Right lobe of liver (tissue), 6 donors: ENCODE data around the gene OR5K1. TPM values are rescaled to one million over a fixed set of nuclear protein-coding genes. Genes with fewer than 3 reads are reported as not detected.

Experiments used
- ATAC-seq, 4 donors: fragments of 200-7000 bp; cut with Tn5 transposase; one replicate each; pipeline ENCODE4 v1.9.1; 2020; ENCODE audit warnings: mild to moderate bottlenecking in 4 of 4, moderate library complexity in 4 of 4
- DNase-seq, 3 donors: peaks; one replicate each; pipeline ENCODE4 v3.0.0-alpha.2; 2020
- H3K27ac ChIP-seq, 3 donors: fragments of 200-600 bp; one replicate each; pipeline ENCODE4 v1.8.0; 2022
- H3K27me3 ChIP-seq, 2 donors: fragments of 200-600 bp; one replicate each; pipeline ENCODE4 v1.8.0; 2022
- H3K36me3 ChIP-seq, 4 donors: fragments of 200-600 bp; sonication (generic) in 1 of 4; one replicate each; pipeline versions ENCODE4 v1.5.1 to v1.8.0; 2017 to 2022; ENCODE audit warnings: control low read depth in 1 of 4
- H3K4me1 ChIP-seq, 4 donors: fragments of 200-600 bp; sonication (generic) in 1 of 4; one replicate each; pipeline versions ENCODE4 v1.5.1 to v1.8.0; 2017 to 2022; ENCODE audit warnings: control low read depth in 1 of 4
- H3K4me3 ChIP-seq, 3 donors: fragments of 200-600 bp; one replicate each; pipeline ENCODE4 v1.8.0; 2022
- H3K9me3 ChIP-seq, 4 donors: fragments of 200-600 bp; sonication (generic) in 1 of 4; one replicate each; pipeline versions ENCODE4 v1.5.1 to v1.8.0; 2017 to 2022; ENCODE audit warnings: control low read depth in 1 of 4
- CTCF ChIP-seq, 4 donors: fragments of 200-600 bp in 3 of 4; fragments of 450-650 bp in 1 of 4; IDR thresholded peaks; one replicate each; pipeline versions ENCODE4 v1.5.1 to v1.8.0; 2016 to 2022; ENCODE audit warnings: antibody characterized with exemption in 4 of 4, mild to moderate bottlenecking in 2 of 4
- POLR2A ChIP-seq: fragments of 450-650 bp; IDR thresholded peaks from one replicate; pipeline ENCODE4 v1.6.1; 2017; ENCODE audit warnings: antibody characterized with exemption, mild to moderate bottlenecking
- WGBS: methylation state at CpG from one replicate; pipeline ENCODE4 v1.1.6; 2018; ENCODE audit warnings: low coverage, low lambda C conversion rate; ENCODE audit not compliant: insufficient coverage; ENCODE audit errors: missing lambda C conversion rate; 5-methylcytosine and 5-hydroxymethylcytosine counted together
- intact Hi-C, 2 donors: fragments of 100-400 bp; cut with DNase I; formaldehyde crosslinking; loops; one replicate each; pipeline versions ENCODE4 v1.11.2 to v1.14.1; 2022
- total RNA-seq, 6 experiments: library from RNA; depleted of rRNA in 2 of 6; stranded (reverse); fragments of >200 nt in 2 of 6; fragmentation: NEBNext Ultra II Directional in 3 of 6; extraction: Animal tissue kit (Norgen Biotek cat#: 25700) in 3 of 6; gene quantifications; one replicate each; pipeline versions ENCODE4 v1.1.0 to v1.2.4, GENCODE V29; 2016 to 2023
- donor health status: DM: no; HTN: yes; CAD: no.
- donor health status: DM: no; HTN: no; CAD: no.
- donor health status: DM: no; HTN: no; CAD: no.
- donor health status: DM: no; HTN: yes; CAD: no.
- donor health status: DM: no; HTN: yes; CAD: no.

Gene OR5K1
- total RNA-seq, 6 experiments from 2014 or later, result not detected

DNA sequence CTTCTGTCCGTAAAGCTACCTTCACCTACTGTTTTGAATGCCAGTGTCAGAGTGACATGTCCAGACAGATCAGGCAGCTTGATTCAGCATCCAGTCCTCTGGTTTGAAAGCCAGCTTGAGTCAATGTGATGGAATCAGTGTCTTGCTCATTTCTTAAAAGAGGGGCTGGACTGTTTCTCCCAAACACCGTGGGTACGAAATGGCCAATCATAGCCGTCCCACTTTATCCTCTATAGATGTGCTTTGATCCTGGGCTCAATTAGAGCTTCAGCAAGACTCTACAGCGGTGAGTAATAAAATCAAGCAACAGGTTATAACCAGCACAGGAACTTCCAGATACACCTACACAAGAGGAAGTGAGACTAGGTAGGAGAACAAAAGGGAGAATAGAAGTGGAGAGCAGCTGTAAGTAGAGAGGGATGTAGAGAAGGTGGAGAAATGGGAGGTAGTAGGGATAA is 17.0 kb upstream of the OR5K1 start:
- Histone ChIP-seq H3K4me1 (no peaks in the 10 kb centered on the region), H3K36me3 (no peaks in the 10 kb centered on the region), H3K27ac (no peak overlapping the region), H3K27me3 (no peaks in the 10 kb centered on the region), H3K4me3 (no peak overlapping the region), H3K9me3 (no peaks in the 10 kb centered on the region)
- DNase-seq (no peak), ATAC-seq (no peak)
- TF ChIP-seq POLR2A (no peak), CTCF (IDR thresholded peaks at IDR 0.05) (no peak)
- WGBS, result 66% methylated on average over 5 of the region's 5 CpGs
- intact Hi-C loops, result no loop called here

DNA sequence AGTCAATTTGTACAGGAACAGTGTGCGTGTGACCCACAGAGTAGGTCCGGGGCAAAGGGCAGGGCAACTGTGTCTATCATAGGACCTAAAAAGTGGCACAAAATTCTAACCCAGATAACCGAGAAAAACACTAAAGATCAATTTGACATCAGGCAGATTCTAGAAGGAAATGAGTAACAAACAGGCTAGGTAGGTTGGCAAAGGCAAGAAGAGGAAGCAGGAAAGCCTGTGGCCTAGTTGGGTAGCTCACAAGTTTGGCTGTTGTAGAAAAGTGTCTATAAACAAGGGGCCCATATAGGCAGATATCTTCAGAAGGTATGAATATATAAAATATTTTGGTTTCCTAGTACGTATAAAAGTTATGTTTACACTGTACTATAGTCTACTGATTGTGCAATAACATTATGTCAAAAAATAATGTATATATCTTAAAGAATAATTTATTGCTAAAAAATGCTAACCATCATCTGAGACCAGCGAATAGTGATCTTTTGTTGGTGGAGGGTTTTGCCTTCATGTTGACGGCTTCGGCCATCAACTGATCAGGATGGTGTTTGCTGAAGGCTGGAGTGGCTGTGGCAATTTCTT is 13.3 kb upstream of the OR5K1 start:
- intact Hi-C loops, result no loop called here
- Histone ChIP-seq H3K36me3 (no peaks in the 10 kb centered on the region), H3K9me3 (no peaks in the 10 kb centered on the region), H3K27me3 (no peaks in the 10 kb centered on the region), H3K27ac (no peak overlapping the region), H3K4me3 (no peak overlapping the region), H3K4me1 (no peaks in the 10 kb centered on the region)
- no peak for ATAC-seq
- WGBS, result 68% methylated on average over 7 of the region's 7 CpGs
- no peak for DNase-seq
- TF ChIP-seq CTCF (IDR thresholded peaks at IDR 0.05) (no peak), POLR2A (no peak)

DNA sequence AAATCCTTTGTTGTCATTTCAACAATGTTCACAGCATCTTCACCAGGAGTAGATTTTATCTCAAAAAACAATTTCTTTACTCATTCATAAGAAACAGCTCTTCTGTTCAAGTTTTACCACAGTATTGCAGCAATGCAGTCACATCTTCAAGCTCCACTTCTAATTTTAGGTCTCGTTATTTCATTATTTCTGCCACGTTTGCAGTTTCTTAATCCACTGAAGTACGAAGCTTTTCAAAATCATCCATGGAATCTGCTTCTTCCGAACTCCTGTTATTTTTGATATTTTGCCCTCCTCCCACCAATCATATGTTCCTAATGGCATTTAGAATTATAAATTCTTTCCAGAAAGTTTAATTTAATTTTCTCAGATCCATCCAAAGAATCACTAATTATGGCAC is 12.6 kb upstream of the OR5K1 start:
- ATAC-seq (no peak), DNase-seq (no peak)
- intact Hi-C loops, result no loop called here
- TF ChIP-seq POLR2A (no peak), CTCF (IDR thresholded peaks at IDR 0.05) (no peak)
- H3K36me3 ChIP-seq, result no peaks in the 10 kb centered on the region
- H3K4me3 ChIP-seq, result no peak overlapping the region
- no peaks in the 10 kb centered on the region for H3K4me1 ChIP-seq
- H3K27me3 ChIP-seq, result no peaks in the 10 kb centered on the region
- 69% methylated on average over 4 of the region's 4 CpGs for WGBS
- no peak overlapping the region for H3K27ac ChIP-seq
- no peaks in the 10 kb centered on the region for H3K9me3 ChIP-seq

DNA sequence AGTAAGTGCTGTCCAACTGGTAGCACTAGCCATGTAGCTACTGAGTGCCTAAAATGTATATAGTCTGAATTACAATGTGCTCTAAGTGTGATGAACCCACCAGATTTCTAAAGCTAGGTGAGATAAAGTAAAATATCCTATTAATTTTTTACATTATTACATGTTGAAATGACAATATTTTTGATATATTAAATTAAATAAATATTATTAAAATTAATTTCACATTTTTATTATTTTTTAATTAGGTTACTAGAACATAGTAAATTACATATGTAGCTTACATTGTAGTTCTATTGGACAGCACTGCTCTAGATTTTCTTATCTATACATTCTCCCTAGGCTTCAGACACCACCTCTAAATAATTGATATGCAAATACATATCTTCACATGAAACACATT is 9.2 kb upstream of the OR5K1 start:
- Histone ChIP-seq H3K4me1 (no peaks in the 10 kb centered on the region), H3K27ac (no peak overlapping the region), H3K36me3 (no peaks in the 10 kb centered on the region), H3K9me3 (no peaks in the 10 kb centered on the region), H3K27me3 (no peaks in the 10 kb centered on the region), H3K4me3 (no peak overlapping the region)
- DNase-seq (no peak), ATAC-seq (no peak)
- no peak for TF ChIP-seq CTCF (IDR thresholded peaks at IDR 0.05)
- TF ChIP-seq POLR2A, result no peak
- intact Hi-C loops, result no loop called here

DNA sequence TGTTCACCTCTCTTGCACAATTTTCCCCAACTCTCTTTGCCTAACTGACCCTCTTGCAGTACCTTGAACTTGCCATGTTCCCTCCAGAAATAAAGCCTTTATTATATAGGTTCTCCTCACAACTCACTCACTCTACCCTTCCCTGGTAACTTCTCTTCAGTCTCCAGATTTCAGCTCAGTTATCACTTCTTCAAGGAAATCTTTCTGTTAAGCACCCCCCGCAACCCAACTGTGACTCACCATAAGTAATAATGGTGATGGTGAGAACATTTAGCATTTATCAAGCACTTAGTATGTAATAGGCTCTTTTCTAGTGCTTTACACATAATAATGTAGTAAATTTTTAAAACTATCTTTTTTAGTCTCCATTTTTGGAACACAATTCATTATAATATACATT is 8.1 kb upstream of the OR5K1 start:
- DNase-seq (no peak), ATAC-seq (no peak)
- intact Hi-C loops, result no loop called here
- H3K27me3 ChIP-seq, result no peaks in the 10 kb centered on the region
- H3K27ac ChIP-seq, result no peak overlapping the region
- H3K9me3 ChIP-seq, result no peaks in the 10 kb centered on the region
- no peaks in the 10 kb centered on the region for H3K4me1 ChIP-seq
- WGBS, result 100% methylated on average over 1 of the region's 1 CpG
- no peaks in the 10 kb centered on the region for H3K36me3 ChIP-seq
- no peak for TF ChIP-seq CTCF (IDR thresholded peaks at IDR 0.05)
- TF ChIP-seq POLR2A, result no peak
- H3K4me3 ChIP-seq, result no peak overlapping the region
